IMR-90 (cell line): Measurements from ENCODE around the gene NSF. TPM values are rescaled to one million over a fixed set of nuclear protein-coding genes. Genes with fewer than 3 reads are reported as not detected.

Experiments used
- ATAC-seq: fragments of 200-7000 bp; cut with Tn5 transposase; 2 replicates; pipeline ENCODE4 v1.9.1; 2020; ENCODE audit warnings: low read depth, mild to moderate bottlenecking, moderate library complexity
- BruUV-seq: library from RNA; stranded (reverse); fragments of 400-500 nt; replicated peaks from 2 replicates; lab custom pipeline; 2021; lab: Mats Ljungman, UMichigan
- CTCF ChIA-PET: fragments of 300-600 bp; formaldehyde crosslinking; extraction: SDS; loops from one replicate; lab custom pipeline; 2021; ENCODE audit warnings: antibody characterized with exemption; lab: Yijun Ruan, JAX
- POLR2A ChIA-PET: fragments of 300-600 bp; sonication (Branson Sonifier 250); formaldehyde crosslinking; loops from one replicate; lab custom pipeline; 2022; ENCODE audit warnings: antibody characterized with exemption; ENCODE audit not compliant: unreplicated experiment; lab: Charles Lee
- DNase-seq: peaks from one replicate; pipeline ENCODE4 v3.0.0; 2013
- H2AFZ ChIP-seq: replicated peaks from 2 replicates; pipeline ENCODE3; 2013; ENCODE audit warnings: low read length, mild to moderate bottlenecking; ENCODE audit not compliant: poor library complexity
- H2AK5ac ChIP-seq: 2 replicates; pipeline ENCODE4 v1.6.1; 2013; ENCODE audit warnings: low read depth, low read length, inconsistent platforms
- H2AK9ac ChIP-seq: replicated peaks from 2 replicates; pipeline ENCODE3; 2013; ENCODE audit warnings: mild to moderate bottlenecking, low read depth, low read length, moderate library complexity; ENCODE audit not compliant: poor library complexity
- H2BK120ac ChIP-seq: 2 replicates; pipeline ENCODE4 v1.6.1; 2013; ENCODE audit warnings: low read depth, low read length, inconsistent platforms
- H2BK15ac ChIP-seq: 3 replicates; pipeline ENCODE4 v1.6.1; 2013; ENCODE audit warnings: low read depth, low read length, inconsistent platforms
- H2BK20ac ChIP-seq: 2 replicates; pipeline ENCODE4 v1.6.1; 2013; ENCODE audit warnings: low read depth, mild to moderate bottlenecking, inconsistent platforms, low read length, moderate library complexity
- H2BK5ac ChIP-seq: 2 replicates; pipeline ENCODE4 v1.6.1; 2013; ENCODE audit warnings: mild to moderate bottlenecking, low read depth, low read length, inconsistent platforms; ENCODE audit not compliant: poor library complexity, severe bottlenecking
- H3K14ac ChIP-seq: replicated peaks from 2 replicates; pipeline ENCODE4 v1.6.1; 2013; ENCODE audit warnings: low read depth, low read length, inconsistent platforms
- H3K18ac ChIP-seq: 2 replicates; pipeline ENCODE4 v1.6.1; 2013; ENCODE audit warnings: low read depth, low read length, control low read depth
- H3K23ac ChIP-seq: 2 replicates; pipeline ENCODE4 v1.6.1; 2013; ENCODE audit warnings: low read depth, low read length, inconsistent platforms
- H3K27ac ChIP-seq: 2 replicates; pipeline ENCODE4 v1.5.1; 2013; ENCODE audit warnings: mild to moderate bottlenecking, control low read depth, low read length; ENCODE audit not compliant: insufficient read depth
- H3K27me3 ChIP-seq: 2 replicates; pipeline ENCODE4 v1.6.1; 2013; ENCODE audit warnings: low read length; ENCODE audit not compliant: control insufficient read depth, insufficient read depth
- H3K36me3 ChIP-seq: 2 replicates; pipeline ENCODE4 v1.6.1; 2013; ENCODE audit warnings: low read length, mixed read lengths; ENCODE audit not compliant: control insufficient read depth, insufficient read depth
- H3K4ac ChIP-seq: 2 replicates; pipeline ENCODE4 v1.6.1; 2013; ENCODE audit warnings: low read depth, low read length, inconsistent platforms
- H3K4me1 ChIP-seq: 2 replicates; pipeline ENCODE4 v1.6.1; 2013; ENCODE audit warnings: low read length, mixed read lengths; ENCODE audit not compliant: control insufficient read depth, insufficient read depth
- H3K4me2 ChIP-seq: 2 replicates; pipeline ENCODE4 v1.6.1; 2013; ENCODE audit warnings: low read depth, mild to moderate bottlenecking, control low read depth, low read length, moderate library complexity
- H3K4me3 ChIP-seq: 2 replicates; pipeline ENCODE4 v1.5.1; 2013; ENCODE audit warnings: low read depth, mild to moderate bottlenecking, control low read depth, low read length, moderate library complexity; ENCODE audit not compliant: insufficient read depth
- H3K56ac ChIP-seq: 2 replicates; pipeline ENCODE4 v1.6.1; 2013; ENCODE audit warnings: low read length, inconsistent platforms; ENCODE audit not compliant: insufficient read depth; ENCODE audit errors: extremely low read depth
- H3K79me1 ChIP-seq, 2 experiments: 2 replicates each; pipeline ENCODE4 v1.6.1; 2013; ENCODE audit warnings: low read length in 2 of 2, inconsistent platforms in 1 of 2, low read depth in 1 of 2
- H3K9ac ChIP-seq: 2 replicates; pipeline ENCODE4 v1.6.1; 2013; ENCODE audit warnings: low read depth, low read length, control low read depth
- H3K9me1 ChIP-seq: 2 replicates; pipeline ENCODE4 v1.6.1; 2013; ENCODE audit warnings: low read length, inconsistent platforms; ENCODE audit not compliant: insufficient read depth
- H3K9me3 ChIP-seq: 2 replicates; pipeline ENCODE4 v1.6.1; 2013; ENCODE audit warnings: low read length; ENCODE audit not compliant: control insufficient read depth, insufficient read depth
- H4K20me1 ChIP-seq: 2 replicates; pipeline ENCODE4 v1.6.1; 2013; ENCODE audit warnings: low read length, inconsistent platforms; ENCODE audit not compliant: insufficient read depth
- H4K5ac ChIP-seq: 2 replicates; pipeline ENCODE4 v1.6.1; 2013; ENCODE audit warnings: mild to moderate bottlenecking, low read depth, low read length, control low read depth
- H4K8ac ChIP-seq, 2 experiments: 2 replicates each; pipeline ENCODE4 v1.6.1; 2013; ENCODE audit warnings: low read depth in 2 of 2, low read length in 2 of 2, control low read depth in 1 of 2, inconsistent platforms in 1 of 2
- H4K91ac ChIP-seq: 2 replicates; pipeline ENCODE4 v1.6.1; 2013; ENCODE audit warnings: low read depth, low read length, inconsistent platforms; ENCODE audit not compliant: insufficient read depth
- BHLHE40 ChIP-seq: fragments of 150-350 bp; IDR thresholded peaks from 2 replicates; pipeline ENCODE4 v1.6.1; 2016; ENCODE audit warnings: mild to moderate bottlenecking, low read depth, low read length
- CEBPB ChIP-seq: IDR thresholded peaks from 2 replicates; pipeline ENCODE4 v1.6.1; 2012; ENCODE audit warnings: low read depth, low read length, improper control_type of control experiment
- CHD1 ChIP-seq: IDR thresholded peaks from 2 replicates; pipeline ENCODE4 v1.6.1; 2012; ENCODE audit warnings: low read depth, low read length, improper control_type of control experiment
- ELK1 ChIP-seq: fragments of 150-350 bp; IDR thresholded peaks from 2 replicates; pipeline ENCODE4 v1.6.1; 2016; ENCODE audit warnings: low read depth, mild to moderate bottlenecking, low read length, moderate library complexity, borderline replicate concordance
- FOS ChIP-seq: fragments of 150-350 bp; IDR thresholded peaks from 2 replicates; pipeline ENCODE4 v1.6.1; 2016; ENCODE audit warnings: low read depth, low read length
- MAZ ChIP-seq: IDR thresholded peaks from 2 replicates; pipeline ENCODE4 v1.6.1; 2012; ENCODE audit warnings: low read depth, mild to moderate bottlenecking, low read length, improper control_type of control experiment, moderate library complexity, borderline replicate concordance
- MXI1 ChIP-seq: IDR thresholded peaks from 2 replicates; pipeline ENCODE4 v1.6.1; 2012; ENCODE audit warnings: low read depth, mild to moderate bottlenecking, low read length, moderate library complexity, borderline replicate concordance
- NFE2L2 ChIP-seq: fragments of 150-350 bp; IDR thresholded peaks from 2 replicates; pipeline ENCODE4 v1.6.1; 2016; ENCODE audit warnings: low read depth, mild to moderate bottlenecking, low read length
- POLR2A ChIP-seq: IDR thresholded peaks from 2 replicates; pipeline ENCODE4 v1.6.1; 2012; ENCODE audit warnings: mild to moderate bottlenecking, low read depth, low read length
- RFX5 ChIP-seq: IDR thresholded peaks from 2 replicates; pipeline ENCODE4 v1.8.0; 2012; ENCODE audit warnings: low read depth, mild to moderate bottlenecking, low read length, moderate library complexity
- SMC3 ChIP-seq: fragments of 150-350 bp; IDR thresholded peaks from 2 replicates; pipeline ENCODE4 v1.6.1; 2016; ENCODE audit warnings: low read depth, mild to moderate bottlenecking, antibody characterized with exemption, low read length, moderate library complexity
- WGBS, 2 experiments: methylation state at CpG; one replicate each; pipeline versions ENCODE4 v1.1.5 to v1.1.7; 2013; ENCODE audit warnings: missing lambda C conversion rate in 2 of 2; ENCODE audit not compliant: insufficient read length in 1 of 2; ENCODE audit errors: extremely low coverage in 2 of 2; 5-methylcytosine and 5-hydroxymethylcytosine counted together
- dilution Hi-C: fragments of 300-500 bp; cut with HindIII; formaldehyde crosslinking; loops from one replicate; pipeline ENCODE4 v1.14.3; 2018; ENCODE audit warnings: low sequenced_read_pairs; ENCODE audit not compliant: unreplicated experiment
- in situ Hi-C: fragments of 300-500 bp; cut with MboI; formaldehyde crosslinking; loops from 3 replicates; pipeline ENCODE4 v1.14.3; 2019; ENCODE audit warnings: low sequenced_read_pairs, inconsistent platforms, mixed read lengths
- intact Hi-C: fragments of 100-400 bp; cut with micrococcal nuclease; formaldehyde crosslinking; loops from 2 replicates; pipeline ENCODE4 v1.10.0; 2022
- polyA plus RNA-seq, 3 experiments: library from polyadenylated mRNA; depleted of rRNA; stranded (reverse); fragments of >200 nt; gene quantifications; 2 replicates each; pipeline ENCODE4 v1.2.3, GENCODE V29; 2012; ENCODE audit warnings: low replicate concordance in 1 of 3
- total RNA-seq: library from RNA; depleted of rRNA; stranded (reverse); fragments of >200 nt; gene quantifications from 2 replicates; pipeline ENCODE4 v1.2.3, GENCODE V29; 2012
- TF ChIP-seq, protein P1 (sequence below): conservative IDR thresholded peaks from 2 replicates; pipeline ENCODE4 v1.5.1; 2012; ENCODE audit warnings: mild to moderate bottlenecking, low read depth, low read length, improper control_type of control experiment
- TF ChIP-seq, protein P2 (sequence below): fragments of 150-350 bp; IDR thresholded peaks from 2 replicates; pipeline ENCODE4 v1.6.1; 2017; ENCODE audit warnings: mild to moderate bottlenecking, antibody characterized with exemption, low read length, low read depth

Gene NSF
- total and polyA plus RNA-seq, 2 of the 4 experiments (the other 2 are of a cell fraction): 38.9 to 110 TPM

GRCh38 chr17:46742565-46743270 lies 152.2 kb downstream of the NSF start:
- Histone ChIP-seq H3K27ac (peak overlapping the region; percentile 18; the same call in 1 of the 2 replicates), H3K9ac (no peak overlapping the region), H2BK20ac (peak overlapping the region; percentile 88; the same call in 1 of the 2 replicates), H3K4me2 (peak overlapping the region; percentile 38; the same call in 1 of the 2 replicates), H4K5ac (peak overlapping the region; percentile 10; the same call in 1 of the 2 replicates), H3K27me3 (no peaks in the 10 kb centered on the region), H2BK15ac (peak overlapping the region; percentile 26; the same call in 1 of the 3 replicates), H3K18ac (peak overlapping the region; percentile 52; the same call in 1 of the 2 replicates), H3K23ac (peak overlapping the region; percentile 74), H3K14ac (peak overlapping the region; percentile 70), H3K56ac (no peak overlapping the region), H3K4me1 (peaks cover 9% of the 10 kb centered on the region), H3K79me1 (peaks cover 0 to 10% of the 10 kb centered on the region in 2 experiments; a peak in 1 of 4 replicates), H3K4ac (peak overlapping the region; percentile 73), H4K20me1 (no peaks in the 10 kb centered on the region; the same call in 1 of the 2 replicates), H2AK9ac (peak overlapping the region; percentile 90), H2AK5ac (peak overlapping the region; percentile 96), H4K91ac (peak overlapping the region; percentile 64; the same call in 1 of the 2 replicates), H3K36me3 (no peaks in the 10 kb centered on the region), H2AFZ (peak overlapping the region; percentile 73), H3K4me3 (no peak overlapping the region), H3K9me1 (peaks cover 13% of the 10 kb centered on the region), H2BK5ac (peak overlapping the region; percentile 80), H2BK120ac (peak overlapping the region; percentile 78; the same call in 1 of the 2 replicates), H3K9me3 (no peaks in the 10 kb centered on the region), H4K8ac (peak overlapping the region; percentile 17 to 82; a peak in 3 of 4 replicates)
- DNase-seq (peak; percentile 93), ATAC-seq (peak; percentile 93)
- intact Hi-C loops: no loop called here
- ChIA-PET CTCF (interaction anchor here (0.6 kb wide), 1 partner anchor 367 kb away, joined by 4 read pairs; no protein-coding TSS in a partner anchor), POLR2A (no interaction called here)
- in situ Hi-C loops: loop anchor here (25.0 kb wide), 1 partner anchor 1155 kb away; no protein-coding TSS in a partner anchor
- dilution Hi-C loops: no loop called here
- 0% methylated on average over 1 of the region's 7 CpGs; no CpG with 5 or more reads in 1 of the 2 experiments for WGBS, 2 experiments
- BruUV-seq: no TSS peak
- TF ChIP-seq SMC3: no peak
- no peak for TF ChIP-seq MXI1
- TF ChIP-seq FOS: peak; percentile 88
- TF ChIP-seq BHLHE40: no peak
- TF ChIP-seq RFX5: no peak
- TF ChIP-seq, protein P1, sequence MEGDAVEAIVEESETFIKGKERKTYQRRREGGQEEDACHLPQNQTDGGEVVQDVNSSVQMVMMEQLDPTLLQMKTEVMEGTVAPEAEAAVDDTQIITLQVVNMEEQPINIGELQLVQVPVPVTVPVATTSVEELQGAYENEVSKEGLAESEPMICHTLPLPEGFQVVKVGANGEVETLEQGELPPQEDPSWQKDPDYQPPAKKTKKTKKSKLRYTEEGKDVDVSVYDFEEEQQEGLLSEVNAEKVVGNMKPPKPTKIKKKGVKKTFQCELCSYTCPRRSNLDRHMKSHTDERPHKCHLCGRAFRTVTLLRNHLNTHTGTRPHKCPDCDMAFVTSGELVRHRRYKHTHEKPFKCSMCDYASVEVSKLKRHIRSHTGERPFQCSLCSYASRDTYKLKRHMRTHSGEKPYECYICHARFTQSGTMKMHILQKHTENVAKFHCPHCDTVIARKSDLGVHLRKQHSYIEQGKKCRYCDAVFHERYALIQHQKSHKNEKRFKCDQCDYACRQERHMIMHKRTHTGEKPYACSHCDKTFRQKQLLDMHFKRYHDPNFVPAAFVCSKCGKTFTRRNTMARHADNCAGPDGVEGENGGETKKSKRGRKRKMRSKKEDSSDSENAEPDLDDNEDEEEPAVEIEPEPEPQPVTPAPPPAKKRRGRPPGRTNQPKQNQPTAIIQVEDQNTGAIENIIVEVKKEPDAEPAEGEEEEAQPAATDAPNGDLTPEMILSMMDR: no peak
- no peak for TF ChIP-seq POLR2A
- no peak for TF ChIP-seq CHD1
- no peak for TF ChIP-seq ELK1
- TF ChIP-seq CEBPB: peak; percentile 85
- peak; percentile 76; the same call in 1 of the 2 replicates for TF ChIP-seq MAZ
- TF ChIP-seq, protein P2, sequence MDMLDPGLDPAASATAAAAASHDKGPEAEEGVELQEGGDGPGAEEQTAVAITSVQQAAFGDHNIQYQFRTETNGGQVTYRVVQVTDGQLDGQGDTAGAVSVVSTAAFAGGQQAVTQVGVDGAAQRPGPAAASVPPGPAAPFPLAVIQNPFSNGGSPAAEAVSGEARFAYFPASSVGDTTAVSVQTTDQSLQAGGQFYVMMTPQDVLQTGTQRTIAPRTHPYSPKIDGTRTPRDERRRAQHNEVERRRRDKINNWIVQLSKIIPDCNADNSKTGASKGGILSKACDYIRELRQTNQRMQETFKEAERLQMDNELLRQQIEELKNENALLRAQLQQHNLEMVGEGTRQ: no peak; the same call in 1 of the 2 replicates
- no peak for TF ChIP-seq NFE2L2
